Natural killer cell treated with Interleukin-12 subunit alpha and Interleukin-12 subunit beta and Interleukin-15 and Interleukin-18, amount 100 ng/mL, for 72 hours (primary cell): ENCODE data around the gene ALDH1A1. TPM values are rescaled to one million over a fixed set of nuclear protein-coding genes. Genes with fewer than 3 reads are reported as not detected.

ENCODE experiments used
- ATAC-seq, 2 donors: fragments of 150-1000 bp; cut with Tn5 transposase in 1 of 2; sonication (Bioruptor Pico), chemical (Tn5 transposase) in 1 of 2; 2 replicates each; pipeline ENCODE4 v1.10.0; 2021
- DNase-seq: peaks from one replicate; pipeline ENCODE4 v3.0.0; 2022; ENCODE audit warnings: low spot score
- H3K27ac Mint-ChIP-seq, 2 donors: 1 replicate in 1 of 2; 2 replicates in 1 of 2; pipeline ENCODE4 v1.8.0; 2022; ENCODE audit warnings: mixed read lengths in 2 of 2, mild to moderate bottlenecking in 1 of 2, moderate library complexity in 1 of 2
- H3K27me3 Mint-ChIP-seq, 2 donors: 1 replicate in 1 of 2; 2 replicates in 1 of 2; pipeline ENCODE4 v1.8.0; 2022; ENCODE audit warnings: mixed read lengths in 2 of 2
- H3K36me3 Mint-ChIP-seq: one replicate; pipeline ENCODE4 v1.8.0; 2022; ENCODE audit warnings: mixed read lengths
- H3K4me1 Mint-ChIP-seq, 2 donors: 1 replicate in 1 of 2; 2 replicates in 1 of 2; pipeline ENCODE4 v1.8.0; 2022; ENCODE audit warnings: low read depth in 2 of 2, mixed read lengths in 2 of 2, mild to moderate bottlenecking in 1 of 2
- H3K4me3 Mint-ChIP-seq: one replicate; pipeline ENCODE4 v1.8.0; 2022; ENCODE audit warnings: mixed read lengths
- H3K9me3 Mint-ChIP-seq: 2 replicates; pipeline ENCODE4 v1.8.0; 2022; ENCODE audit warnings: mixed read lengths
- total RNA-seq, 2 donors: library from RNA; stranded (reverse); gene quantifications; one replicate each; pipeline ENCODE4 v1.2.3, GENCODE V29; 2022

ALDH1A1 gene
- total RNA-seq, 2 donors from 2014 or later: not detected

- ATAC-seq (no peak), DNase-seq (no peak)
- H3K27me3 Mint-ChIP-seq: peaks cover 6 to 21% of the 10 kb centered on the region in 2 donors
- no peaks in the 10 kb centered on the region for H3K36me3 Mint-ChIP-seq
- no peaks in the 10 kb centered on the region for H3K9me3 Mint-ChIP-seq
- no peak overlapping the region for H3K4me3 Mint-ChIP-seq
- no peaks in the 10 kb centered on the region for H3K4me1 Mint-ChIP-seq
- H3K27ac Mint-ChIP-seq: no peak overlapping the region
These were observed 31.5 kb upstream of the ALDH1A1 start for GRCh38 chr9:72984226-72984947.

- no peak overlapping the region for H3K4me3 Mint-ChIP-seq
- no peak for ATAC-seq
- H3K36me3 Mint-ChIP-seq: no peaks in the 10 kb centered on the region
- H3K9me3 Mint-ChIP-seq: no peaks in the 10 kb centered on the region
- no peaks in the 10 kb centered on the region for H3K4me1 Mint-ChIP-seq
- DNase-seq: no peak
- H3K27ac Mint-ChIP-seq: no peak overlapping the region
- H3K27me3 Mint-ChIP-seq: peaks cover 6 to 21% of the 10 kb centered on the region in 2 donors
These were observed 30.8 kb upstream of the ALDH1A1 start for GRCh38 chr9:72983512-72984225.

- Mint-ChIP-seq H3K36me3 (no peaks in the 10 kb centered on the region), H3K27me3 (peaks cover 8 to 27% of the 10 kb centered on the region in 2 donors), H3K9me3 (no peaks in the 10 kb centered on the region), H3K4me1 (no peaks in the 10 kb centered on the region), H3K27ac (no peak overlapping the region), H3K4me3 (no peak overlapping the region)
- ATAC-seq (no peak), DNase-seq (no peak)
These were observed 30.2 kb upstream of the ALDH1A1 start for GRCh38 chr9:72983056-72983455.

GRCh38 chr9:72982146-72982799 lies 29.4 kb upstream of the ALDH1A1 start:
- no peak overlapping the region for H3K4me3 Mint-ChIP-seq
- no peak overlapping the region for H3K27ac Mint-ChIP-seq
- H3K36me3 Mint-ChIP-seq: no peaks in the 10 kb centered on the region
- no peak for DNase-seq
- no peaks in the 10 kb centered on the region for H3K4me1 Mint-ChIP-seq
- H3K9me3 Mint-ChIP-seq: no peaks in the 10 kb centered on the region
- ATAC-seq: no peak
- H3K27me3 Mint-ChIP-seq: peaks cover 9 to 30% of the 10 kb centered on the region in 2 donors

GRCh38 chr9:72981433-72981832 lies 28.6 kb upstream of the ALDH1A1 start:
- no peak for DNase-seq
- no peaks in the 10 kb centered on the region for H3K4me1 Mint-ChIP-seq
- no peak overlapping the region for H3K27ac Mint-ChIP-seq
- ATAC-seq: no peak
- no peaks in the 10 kb centered on the region for H3K9me3 Mint-ChIP-seq
- no peaks in the 10 kb centered on the region for H3K36me3 Mint-ChIP-seq
- H3K27me3 Mint-ChIP-seq: peaks cover 9 to 25% of the 10 kb centered on the region in 2 donors
- H3K4me3 Mint-ChIP-seq: no peak overlapping the region

- DNase-seq: no peak
- Mint-ChIP-seq H3K36me3 (no peaks in the 10 kb centered on the region), H3K27ac (no peak overlapping the region), H3K4me1 (no peaks in the 10 kb centered on the region), H3K9me3 (no peaks in the 10 kb centered on the region), H3K27me3 (peaks cover 9 to 22% of the 10 kb centered on the region in 2 donors), H3K4me3 (no peak overlapping the region)
- no peak for ATAC-seq
These were observed 27.9 kb upstream of the ALDH1A1 start for GRCh38 chr9:72980600-72981265.

- H3K36me3 Mint-ChIP-seq: no peaks in the 10 kb centered on the region
These were observed 27.3 kb upstream of the ALDH1A1 start for GRCh38 chr9:72980183-72980582.

GRCh38 chr9:72979405-72980100 lies 26.7 kb upstream of the ALDH1A1 start:
- H3K9me3 Mint-ChIP-seq: no peaks in the 10 kb centered on the region
- H3K27me3 Mint-ChIP-seq: peaks cover 13 to 20% of the 10 kb centered on the region in 2 donors
- no peaks in the 10 kb centered on the region for H3K4me1 Mint-ChIP-seq
- DNase-seq (no peak), ATAC-seq (no peak)
- no peak overlapping the region for H3K4me3 Mint-ChIP-seq
- H3K36me3 Mint-ChIP-seq: no peaks in the 10 kb centered on the region
- H3K27ac Mint-ChIP-seq: no peak overlapping the region

More at GRCh38 chr9:72980183-72980582, 27.3 kb upstream of the ALDH1A1 start:
- Mint-ChIP-seq H3K9me3 (no peaks in the 10 kb centered on the region), H3K27me3 (peaks cover 9 to 22% of the 10 kb centered on the region in 2 donors), H3K4me1 (no peaks in the 10 kb centered on the region), H3K27ac (no peak overlapping the region), H3K4me3 (no peak overlapping the region)
- ATAC-seq (no peak), DNase-seq (no peak)

GRCh38 chr9:72978744-72979143 lies 25.9 kb upstream of the ALDH1A1 start:
- ATAC-seq (no peak), DNase-seq (no peak)
- Mint-ChIP-seq H3K27ac (no peak overlapping the region), H3K27me3 (peaks cover 10 to 16% of the 10 kb centered on the region in 2 donors), H3K4me3 (no peak overlapping the region), H3K9me3 (no peaks in the 10 kb centered on the region), H3K4me1 (no peaks in the 10 kb centered on the region), H3K36me3 (no peaks in the 10 kb centered on the region)

- Mint-ChIP-seq H3K36me3 (no peaks in the 10 kb centered on the region), H3K4me1 (no peaks in the 10 kb centered on the region), H3K9me3 (no peaks in the 10 kb centered on the region), H3K27ac (no peak overlapping the region), H3K4me3 (no peak overlapping the region), H3K27me3 (peaks cover 12 to 20% of the 10 kb centered on the region in 2 donors)
- ATAC-seq (no peak), DNase-seq (no peak)
These were observed 24.8 kb upstream of the ALDH1A1 start for GRCh38 chr9:72977670-72978069.

- no peaks in the 10 kb centered on the region for H3K4me1 Mint-ChIP-seq
- no peak for DNase-seq
- no peak overlapping the region for H3K4me3 Mint-ChIP-seq
- no peak for ATAC-seq
- no peaks in the 10 kb centered on the region for H3K9me3 Mint-ChIP-seq
- peaks cover 11 to 16% of the 10 kb centered on the region in 2 donors for H3K27me3 Mint-ChIP-seq
- H3K27ac Mint-ChIP-seq: no peak overlapping the region
- H3K36me3 Mint-ChIP-seq: no peaks in the 10 kb centered on the region
These were observed 21.6 kb upstream of the ALDH1A1 start for GRCh38 chr9:72974501-72974900.

- DNase-seq: no peak
- Mint-ChIP-seq H3K9me3 (no peaks in the 10 kb centered on the region), H3K4me3 (no peak overlapping the region), H3K36me3 (no peaks in the 10 kb centered on the region), H3K27ac (no peak overlapping the region), H3K27me3 (peaks cover 7 to 8% of the 10 kb centered on the region in 2 donors), H3K4me1 (no peaks in the 10 kb centered on the region)
- no peak for ATAC-seq
These were observed 19.8 kb upstream of the ALDH1A1 start for GRCh38 chr9:72972636-72973035.

GRCh38 chr9:72971411-72971810 lies 18.6 kb upstream of the ALDH1A1 start:
- Mint-ChIP-seq H3K27me3 (peaks cover 7 to 8% of the 10 kb centered on the region in 2 donors), H3K36me3 (no peaks in the 10 kb centered on the region), H3K4me1 (no peaks in the 10 kb centered on the region), H3K9me3 (no peaks in the 10 kb centered on the region), H3K27ac (no peak overlapping the region), H3K4me3 (no peak overlapping the region)
- no peak for ATAC-seq
- no peak for DNase-seq
